Measurements from ENCODE around the gene HSPBP1. TPM values are rescaled to one million over a fixed set of nuclear protein-coding genes. Genes with fewer than 3 reads are reported as not detected.

HSPBP1 gene
- total and polyA plus RNA-seq, 9 of the 15 experiments (the other 6 are each of a cell fraction or from before 2014, with no cell fraction given), result 0.83 to 81.3 (median 21.8) TPM

DNA sequence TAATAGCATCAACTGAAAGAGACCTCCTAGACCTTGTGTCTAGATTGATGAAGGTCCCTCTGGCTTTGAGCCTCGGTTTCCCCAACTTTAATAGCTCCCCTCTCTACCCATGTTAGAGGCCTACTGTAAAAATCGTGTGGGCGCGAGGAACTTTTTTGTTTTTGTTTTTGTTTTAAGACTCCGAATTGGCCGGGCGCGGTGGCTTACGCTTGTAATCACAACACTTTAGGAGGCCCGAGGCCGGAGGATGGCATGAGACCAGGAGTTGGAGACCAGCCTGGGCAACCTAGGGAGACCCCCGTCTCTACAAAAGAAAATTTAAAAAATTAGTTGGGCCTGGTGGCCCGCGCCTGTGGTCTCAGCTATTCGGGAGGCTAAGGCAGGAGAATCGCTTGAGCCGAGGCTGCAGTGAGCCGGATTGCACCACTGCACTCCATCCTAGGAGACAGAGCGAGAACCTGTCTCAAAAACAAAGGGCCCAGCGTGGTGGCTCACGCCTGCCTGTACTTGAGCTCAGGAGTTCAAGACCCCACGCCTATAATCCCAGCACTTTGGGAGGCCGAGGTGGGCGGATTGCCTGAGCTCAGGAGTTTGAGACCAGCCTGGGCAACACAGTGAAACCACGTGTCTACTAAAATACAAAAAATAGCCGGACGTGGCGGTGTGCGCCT, 20.2 kb downstream of the HSPBP1 start (continued):
- TF ChIP-seq E4F1 (CRISPR knock-in tag; IDR thresholded peaks at IDR 0.05; ENCODE audit: borderline replicate concordance) (no peak), STAT5A (IDR thresholded peaks at IDR 0.05; ENCODE audit: borderline replicate concordance, low read length) (no peak), FOXM1 (IDR thresholded peaks at IDR 0.05; ENCODE audit: low read depth) (no peak), FOXM1 (CRISPR knock-in tag; IDR thresholded peaks at IDR 0.05; ENCODE audit: low read depth) (no peak), RNF219 (CRISPR knock-in tag; IDR thresholded peaks at IDR 0.05) (no peak), SUPT5H (IDR thresholded peaks at IDR 0.05) (peak; percentile 79), ZBTB26 (CRISPR knock-in tag; IDR thresholded peaks at IDR 0.05) (no peak), SMC3 (conservative IDR thresholded peaks at IDR 0.05; ENCODE audit: insufficient read depth, low read depth, low read length) (no peak), JUNB (CRISPR knock-in tag; conservative IDR thresholded peaks at IDR 0.05) (no peak), TFE3 (CRISPR knock-in tag; IDR thresholded peaks at IDR 0.05) (0 out of 2 replicates have a peak, but pooled peaks have one; percentile 4), ZNF785 (CRISPR knock-in tag; IDR thresholded peaks at IDR 0.05) (no peak), THRB (CRISPR knock-in tag; conservative IDR thresholded peaks at IDR 0.05) (peak; percentile 42; the same call in 1 of the 2 replicates), DDX20 (tag; IDR thresholded peaks at IDR 0.05; ENCODE audit: low read depth) (no peak)
- TF ChIP-seq, protein P1, sequence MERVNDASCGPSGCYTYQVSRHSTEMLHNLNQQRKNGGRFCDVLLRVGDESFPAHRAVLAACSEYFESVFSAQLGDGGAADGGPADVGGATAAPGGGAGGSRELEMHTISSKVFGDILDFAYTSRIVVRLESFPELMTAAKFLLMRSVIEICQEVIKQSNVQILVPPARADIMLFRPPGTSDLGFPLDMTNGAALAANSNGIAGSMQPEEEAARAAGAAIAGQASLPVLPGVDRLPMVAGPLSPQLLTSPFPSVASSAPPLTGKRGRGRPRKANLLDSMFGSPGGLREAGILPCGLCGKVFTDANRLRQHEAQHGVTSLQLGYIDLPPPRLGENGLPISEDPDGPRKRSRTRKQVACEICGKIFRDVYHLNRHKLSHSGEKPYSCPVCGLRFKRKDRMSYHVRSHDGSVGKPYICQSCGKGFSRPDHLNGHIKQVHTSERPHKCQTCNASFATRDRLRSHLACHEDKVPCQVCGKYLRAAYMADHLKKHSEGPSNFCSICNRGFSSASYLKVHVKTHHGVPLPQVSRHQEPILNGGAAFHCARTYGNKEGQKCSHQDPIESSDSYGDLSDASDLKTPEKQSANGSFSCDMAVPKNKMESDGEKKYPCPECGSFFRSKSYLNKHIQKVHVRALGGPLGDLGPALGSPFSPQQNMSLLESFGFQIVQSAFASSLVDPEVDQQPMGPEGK (CRISPR knock-in tag; IDR thresholded peaks at IDR 0.05; ENCODE audit: borderline replicate concordance), result no peak
- TF ChIP-seq, protein P2, sequence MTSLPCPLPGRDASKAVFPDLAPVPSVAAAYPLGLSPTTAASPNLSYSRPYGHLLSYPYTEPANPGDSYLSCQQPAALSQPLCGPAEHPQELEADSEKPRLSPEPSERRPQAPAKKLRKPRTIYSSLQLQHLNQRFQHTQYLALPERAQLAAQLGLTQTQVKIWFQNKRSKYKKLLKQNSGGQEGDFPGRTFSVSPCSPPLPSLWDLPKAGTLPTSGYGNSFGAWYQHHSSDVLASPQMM (CRISPR knock-in tag; IDR thresholded peaks at IDR 0.05), result no peak
